ENCODE measurements around the gene MRTFA.

- TF ChIP-seq POLR2A (IDR thresholded peaks at IDR 0.05): no peak
- TF ChIP-seq CTCF (IDR thresholded peaks at IDR 0.05): no peak
- TF ChIP-seq POLR2AphosphoS5 (IDR thresholded peaks at IDR 0.05): no peak
Observed at GRCh38 chr22:40374567-40374966, 262.0 kb downstream of the MRTFA start.
